ENCODE measurements around the gene RNF144A. TPM values are rescaled to one million over a fixed set of nuclear protein-coding genes. Genes with fewer than 3 reads are reported as not detected.

Gene RNF144A
- total and polyA plus RNA-seq, 2 experiments from 2014 or later: 2.8 to 14.7 TPM

DNA sequence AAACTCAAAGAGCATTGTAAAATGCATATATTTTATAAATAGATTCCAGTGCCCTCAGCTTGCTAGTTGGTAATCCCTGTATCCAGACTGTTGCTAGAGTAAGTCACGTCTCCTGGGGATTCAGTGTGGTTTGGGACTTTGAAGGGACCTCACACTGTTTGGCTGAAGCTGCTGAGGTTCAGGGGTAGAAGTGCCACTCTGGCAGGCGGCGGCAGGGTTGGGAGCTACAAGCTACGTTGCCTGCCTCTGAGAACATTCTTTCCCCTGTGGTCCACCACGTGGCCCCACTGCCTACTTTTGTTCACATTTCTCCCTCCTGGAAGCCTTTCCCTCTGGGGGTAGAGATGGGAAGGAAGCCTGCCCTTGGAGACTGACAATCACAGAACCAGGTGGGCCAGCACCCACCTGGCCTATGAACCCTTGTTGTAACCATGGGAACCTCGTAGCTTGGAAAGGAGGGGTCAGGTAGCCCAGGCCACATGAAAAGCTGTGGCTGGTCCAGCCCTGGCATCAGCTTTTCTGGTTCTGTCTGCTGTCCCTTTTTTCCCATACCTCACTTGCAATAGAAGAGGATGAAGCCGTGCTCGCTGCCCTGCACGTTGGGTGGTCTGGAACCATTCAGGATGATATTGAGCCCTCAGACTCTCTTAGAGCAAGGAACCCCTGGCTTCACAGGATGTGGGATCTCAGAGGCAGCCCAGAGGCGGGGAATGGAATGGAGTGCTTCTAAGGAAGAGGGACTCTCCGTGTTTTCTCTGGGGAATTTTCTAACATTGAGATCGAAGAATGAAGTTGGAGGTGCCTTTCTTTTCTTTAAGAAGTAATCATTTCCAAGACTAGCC lies 2.9 kb downstream of the RNF144A start:
- Mint-ChIP-seq H3K9me3 (peaks cover 9% of the 10 kb centered on the region; the same call in 1 of the 3 replicates), H3K36me3 (ENCODE audit: low read depth) (peaks cover 4% of the 10 kb centered on the region), H3K4me3 (no peak overlapping the region), H3K27me3 (ENCODE audit: insufficient read depth, low read depth, poor library complexity) (peaks cover 14% of the 10 kb centered on the region), H3K27ac (no peak overlapping the region), H3K4me1 (peaks cover 31% of the 10 kb centered on the region)
- ATAC-seq (no peak), DNase-seq (ENCODE audit: low spot score) (peak; percentile 22)
- peaks cover 8% of the 10 kb centered on the region for H3K4me1 ChIP-seq (ENCODE audit: insufficient read depth)
- peaks cover 7% of the 10 kb centered on the region; the same call in 1 of the 2 replicates for H3K79me2 ChIP-seq (replicated peaks; ENCODE audit: insufficient read depth)
- no peak overlapping the region for H2AFZ ChIP-seq
- no peaks in the 10 kb centered on the region for H3K9me2 ChIP-seq (ENCODE audit: insufficient read depth)
- H3F3A ChIP-seq (replicated peaks; ENCODE audit: low read depth): no peaks in the 10 kb centered on the region
- no peaks in the 10 kb centered on the region; the same call in 1 of the 2 replicates for H4K20me1 ChIP-seq (replicated peaks; ENCODE audit: insufficient read depth)
- TF ChIP-seq ETS1 (IDR thresholded peaks at IDR 0.05): no peak
- TF ChIP-seq CREB1 (CRISPR knock-in tag; IDR thresholded peaks at IDR 0.05; ENCODE audit: low read depth): no peak
- TF ChIP-seq POLR2AphosphoS5 (IDR thresholded peaks at IDR 0.05; ENCODE audit: low read depth): no peak
- TF ChIP-seq, protein P1, sequence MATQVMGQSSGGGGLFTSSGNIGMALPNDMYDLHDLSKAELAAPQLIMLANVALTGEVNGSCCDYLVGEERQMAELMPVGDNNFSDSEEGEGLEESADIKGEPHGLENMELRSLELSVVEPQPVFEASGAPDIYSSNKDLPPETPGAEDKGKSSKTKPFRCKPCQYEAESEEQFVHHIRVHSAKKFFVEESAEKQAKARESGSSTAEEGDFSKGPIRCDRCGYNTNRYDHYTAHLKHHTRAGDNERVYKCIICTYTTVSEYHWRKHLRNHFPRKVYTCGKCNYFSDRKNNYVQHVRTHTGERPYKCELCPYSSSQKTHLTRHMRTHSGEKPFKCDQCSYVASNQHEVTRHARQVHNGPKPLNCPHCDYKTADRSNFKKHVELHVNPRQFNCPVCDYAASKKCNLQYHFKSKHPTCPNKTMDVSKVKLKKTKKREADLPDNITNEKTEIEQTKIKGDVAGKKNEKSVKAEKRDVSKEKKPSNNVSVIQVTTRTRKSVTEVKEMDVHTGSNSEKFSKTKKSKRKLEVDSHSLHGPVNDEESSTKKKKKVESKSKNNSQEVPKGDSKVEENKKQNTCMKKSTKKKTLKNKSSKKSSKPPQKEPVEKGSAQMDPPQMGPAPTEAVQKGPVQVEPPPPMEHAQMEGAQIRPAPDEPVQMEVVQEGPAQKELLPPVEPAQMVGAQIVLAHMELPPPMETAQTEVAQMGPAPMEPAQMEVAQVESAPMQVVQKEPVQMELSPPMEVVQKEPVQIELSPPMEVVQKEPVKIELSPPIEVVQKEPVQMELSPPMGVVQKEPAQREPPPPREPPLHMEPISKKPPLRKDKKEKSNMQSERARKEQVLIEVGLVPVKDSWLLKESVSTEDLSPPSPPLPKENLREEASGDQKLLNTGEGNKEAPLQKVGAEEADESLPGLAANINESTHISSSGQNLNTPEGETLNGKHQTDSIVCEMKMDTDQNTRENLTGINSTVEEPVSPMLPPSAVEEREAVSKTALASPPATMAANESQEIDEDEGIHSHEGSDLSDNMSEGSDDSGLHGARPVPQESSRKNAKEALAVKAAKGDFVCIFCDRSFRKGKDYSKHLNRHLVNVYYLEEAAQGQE (IDR thresholded peaks at IDR 0.05; ENCODE audit: unreplicated experiment): no peak
- no peak for TF ChIP-seq JUNB (IDR thresholded peaks at IDR 0.05; ENCODE audit: unreplicated experiment)
- TF ChIP-seq ZNF331 (CRISPR knock-in tag; IDR thresholded peaks at IDR 0.05; ENCODE audit: low read depth): no peak
- no peak for TF ChIP-seq EZH2phosphoT487 (IDR thresholded peaks at IDR 0.05; ENCODE audit: unreplicated experiment)
- TF ChIP-seq, protein P2, sequence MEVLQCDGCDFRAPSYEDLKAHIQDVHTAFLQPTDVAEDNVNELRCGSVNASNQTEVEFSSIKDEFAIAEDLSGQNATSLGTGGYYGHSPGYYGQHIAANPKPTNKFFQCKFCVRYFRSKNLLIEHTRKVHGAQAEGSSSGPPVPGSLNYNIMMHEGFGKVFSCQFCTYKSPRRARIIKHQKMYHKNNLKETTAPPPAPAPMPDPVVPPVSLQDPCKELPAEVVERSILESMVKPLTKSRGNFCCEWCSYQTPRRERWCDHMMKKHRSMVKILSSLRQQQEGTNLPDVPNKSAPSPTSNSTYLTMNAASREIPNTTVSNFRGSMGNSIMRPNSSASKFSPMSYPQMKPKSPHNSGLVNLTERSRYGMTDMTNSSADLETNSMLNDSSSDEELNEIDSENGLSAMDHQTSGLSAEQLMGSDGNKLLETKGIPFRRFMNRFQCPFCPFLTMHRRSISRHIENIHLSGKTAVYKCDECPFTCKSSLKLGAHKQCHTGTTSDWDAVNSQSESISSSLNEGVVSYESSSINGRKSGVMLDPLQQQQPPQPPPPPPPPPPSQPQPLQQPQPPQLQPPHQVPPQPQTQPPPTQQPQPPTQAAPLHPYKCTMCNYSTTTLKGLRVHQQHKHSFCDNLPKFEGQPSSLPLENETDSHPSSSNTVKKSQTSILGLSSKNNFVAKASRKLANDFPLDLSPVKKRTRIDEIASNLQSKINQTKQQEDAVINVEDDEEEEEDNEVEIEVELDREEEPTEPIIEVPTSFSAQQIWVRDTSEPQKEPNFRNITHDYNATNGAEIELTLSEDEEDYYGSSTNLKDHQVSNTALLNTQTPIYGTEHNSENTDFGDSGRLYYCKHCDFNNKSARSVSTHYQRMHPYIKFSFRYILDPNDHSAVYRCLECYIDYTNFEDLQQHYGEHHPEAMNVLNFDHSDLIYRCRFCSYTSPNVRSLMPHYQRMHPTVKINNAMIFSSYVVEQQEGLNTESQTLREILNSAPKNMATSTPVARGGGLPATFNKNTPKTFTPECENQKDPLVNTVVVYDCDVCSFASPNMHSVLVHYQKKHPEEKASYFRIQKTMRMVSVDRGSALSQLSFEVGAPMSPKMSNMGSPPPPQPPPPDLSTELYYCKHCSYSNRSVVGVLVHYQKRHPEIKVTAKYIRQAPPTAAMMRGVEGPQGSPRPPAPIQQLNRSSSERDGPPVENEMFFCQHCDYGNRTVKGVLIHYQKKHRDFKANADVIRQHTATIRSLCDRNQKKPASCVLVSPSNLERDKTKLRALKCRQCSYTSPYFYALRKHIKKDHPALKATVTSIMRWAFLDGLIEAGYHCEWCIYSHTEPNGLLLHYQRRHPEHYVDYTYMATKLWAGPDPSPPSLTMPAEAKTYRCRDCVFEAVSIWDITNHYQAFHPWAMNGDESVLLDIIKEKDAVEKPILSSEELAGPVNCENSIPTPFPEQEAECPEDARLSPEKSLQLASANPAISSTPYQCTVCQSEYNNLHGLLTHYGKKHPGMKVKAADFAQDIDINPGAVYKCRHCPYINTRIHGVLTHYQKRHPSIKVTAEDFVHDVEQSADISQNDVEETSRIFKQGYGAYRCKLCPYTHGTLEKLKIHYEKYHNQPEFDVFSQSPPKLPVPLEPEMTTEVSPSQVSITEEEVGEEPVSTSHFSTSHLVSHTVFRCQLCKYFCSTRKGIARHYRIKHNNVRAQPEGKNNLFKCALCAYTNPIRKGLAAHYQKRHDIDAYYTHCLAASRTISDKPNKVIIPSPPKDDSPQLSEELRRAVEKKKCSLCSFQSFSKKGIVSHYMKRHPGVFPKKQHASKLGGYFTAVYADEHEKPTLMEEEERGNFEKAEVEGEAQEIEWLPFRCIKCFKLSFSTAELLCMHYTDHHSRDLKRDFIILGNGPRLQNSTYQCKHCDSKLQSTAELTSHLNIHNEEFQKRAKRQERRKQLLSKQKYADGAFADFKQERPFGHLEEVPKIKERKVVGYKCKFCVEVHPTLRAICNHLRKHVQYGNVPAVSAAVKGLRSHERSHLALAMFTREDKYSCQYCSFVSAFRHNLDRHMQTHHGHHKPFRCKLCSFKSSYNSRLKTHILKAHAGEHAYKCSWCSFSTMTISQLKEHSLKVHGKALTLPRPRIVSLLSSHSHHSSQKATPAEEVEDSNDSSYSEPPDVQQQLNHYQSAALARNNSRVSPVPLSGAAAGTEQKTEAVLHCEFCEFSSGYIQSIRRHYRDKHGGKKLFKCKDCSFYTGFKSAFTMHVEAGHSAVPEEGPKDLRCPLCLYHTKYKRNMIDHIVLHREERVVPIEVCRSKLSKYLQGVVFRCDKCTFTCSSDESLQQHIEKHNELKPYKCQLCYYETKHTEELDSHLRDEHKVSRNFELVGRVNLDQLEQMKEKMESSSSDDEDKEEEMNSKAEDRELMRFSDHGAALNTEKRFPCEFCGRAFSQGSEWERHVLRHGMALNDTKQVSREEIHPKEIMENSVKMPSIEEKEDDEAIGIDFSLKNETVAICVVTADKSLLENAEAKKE (CRISPR knock-in tag; IDR thresholded peaks at IDR 0.05): no peak
- TF ChIP-seq EZH2 (IDR thresholded peaks at IDR 0.05; ENCODE audit: low read depth, unreplicated experiment): no peak
- no peak for TF ChIP-seq STAT1 (IDR thresholded peaks at IDR 0.05; ENCODE audit: unreplicated experiment)
- TF ChIP-seq NANOG (IDR thresholded peaks at IDR 0.05; ENCODE audit: borderline replicate concordance): no peak
- TF ChIP-seq, protein P3, sequence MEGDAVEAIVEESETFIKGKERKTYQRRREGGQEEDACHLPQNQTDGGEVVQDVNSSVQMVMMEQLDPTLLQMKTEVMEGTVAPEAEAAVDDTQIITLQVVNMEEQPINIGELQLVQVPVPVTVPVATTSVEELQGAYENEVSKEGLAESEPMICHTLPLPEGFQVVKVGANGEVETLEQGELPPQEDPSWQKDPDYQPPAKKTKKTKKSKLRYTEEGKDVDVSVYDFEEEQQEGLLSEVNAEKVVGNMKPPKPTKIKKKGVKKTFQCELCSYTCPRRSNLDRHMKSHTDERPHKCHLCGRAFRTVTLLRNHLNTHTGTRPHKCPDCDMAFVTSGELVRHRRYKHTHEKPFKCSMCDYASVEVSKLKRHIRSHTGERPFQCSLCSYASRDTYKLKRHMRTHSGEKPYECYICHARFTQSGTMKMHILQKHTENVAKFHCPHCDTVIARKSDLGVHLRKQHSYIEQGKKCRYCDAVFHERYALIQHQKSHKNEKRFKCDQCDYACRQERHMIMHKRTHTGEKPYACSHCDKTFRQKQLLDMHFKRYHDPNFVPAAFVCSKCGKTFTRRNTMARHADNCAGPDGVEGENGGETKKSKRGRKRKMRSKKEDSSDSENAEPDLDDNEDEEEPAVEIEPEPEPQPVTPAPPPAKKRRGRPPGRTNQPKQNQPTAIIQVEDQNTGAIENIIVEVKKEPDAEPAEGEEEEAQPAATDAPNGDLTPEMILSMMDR (conservative IDR thresholded peaks at IDR 0.05; ENCODE audit: low read depth in 2 of 2): no peak
- no peaks in the 10 kb centered on the region for H3K36me3 ChIP-seq (ENCODE audit: insufficient read depth)
- peaks cover 28% of the 10 kb centered on the region for H3K27me3 ChIP-seq (ENCODE audit: insufficient read depth)
- no peak overlapping the region for H3K27ac ChIP-seq (ENCODE audit: low read depth)
- H3K4me2 ChIP-seq: no peak overlapping the region
- no peak overlapping the region for H3K4me3 ChIP-seq
